Omental fat pad (tissue), 4 donors: ENCODE data around the gene SHC3. TPM values are rescaled to one million over a fixed set of nuclear protein-coding genes. Genes with fewer than 3 reads are reported as not detected.

ENCODE experiments used
- ATAC-seq: fragments of 150-250 bp; one replicate; pipeline ENCODE4 v1.9.1; 2016; ENCODE audit warnings: mild to moderate bottlenecking, moderate library complexity; ENCODE audit not compliant: low FRiP score
- DNase-seq: peaks from one replicate; pipeline ENCODE4 v3.0.0-alpha.2; 2019; ENCODE audit warnings: low spot score
- CTCF ChIP-seq, 3 donors: fragments of 450-650 bp; IDR thresholded peaks; one replicate each; pipeline ENCODE4 v1.5.1; 2016 to 2017; ENCODE audit warnings: antibody characterized with exemption in 3 of 3, mild to moderate bottlenecking in 3 of 3, moderate library complexity in 2 of 3
- total RNA-seq, 4 donors: library from RNA; depleted of rRNA; stranded (reverse); fragments of >200 nt; gene quantifications; one replicate each; pipeline ENCODE4 v1.1.0, GENCODE V29; 2016

Gene SHC3
- total RNA-seq, 4 donors from 2014 or later = 1.1 to 7.4 (median 3.1) TPM

DNA sequence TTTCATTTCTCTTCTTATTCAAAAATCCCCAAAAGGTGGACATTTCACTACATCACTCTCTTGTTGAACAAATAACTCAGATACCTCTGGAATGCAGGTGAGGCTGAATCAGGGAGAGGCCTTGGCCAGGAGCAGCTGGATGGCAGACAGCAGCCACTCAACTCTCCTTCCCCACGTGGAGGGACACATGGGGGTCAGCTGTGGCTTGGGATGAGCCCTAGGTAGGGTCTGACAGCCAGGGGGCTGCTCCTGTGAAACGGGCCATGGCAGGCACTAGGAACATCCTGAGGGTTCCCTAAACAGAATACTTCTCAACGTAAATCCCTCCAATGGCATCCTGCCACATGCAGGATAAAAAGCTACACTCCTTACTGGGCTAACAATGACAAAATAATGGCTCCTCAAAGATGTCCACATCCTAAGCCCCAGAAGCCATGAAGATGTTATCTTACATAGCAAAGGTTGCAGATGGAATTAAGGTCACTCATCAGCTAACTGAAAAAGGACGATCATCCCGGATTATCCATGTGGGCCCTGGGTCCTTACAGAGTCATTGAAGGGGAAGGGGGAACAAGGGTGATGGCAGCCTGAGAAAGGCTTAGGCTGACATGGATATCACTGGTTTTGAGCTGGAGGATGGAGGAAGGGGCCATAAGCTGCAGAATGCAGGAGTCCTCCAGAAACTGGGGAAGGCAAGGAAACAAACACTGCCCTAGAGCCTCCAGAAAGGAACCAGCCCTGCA lies 218.7 kb downstream of the SHC3 start:
- TF ChIP-seq CTCF (IDR thresholded peaks at IDR 0.05) = no peak
- ATAC-seq (no peak), DNase-seq (no peak)

- no peak for TF ChIP-seq CTCF (IDR thresholded peaks at IDR 0.05)
- ATAC-seq = no peak
- no peak for DNase-seq
Measured at GRCh38 chr9:88957526-88957925, 221.1 kb downstream of the SHC3 start.

Other genes with a start within 250 kb of the SHC3 start
- 10 to 100 TPM; 19.0 to 61.7 (median 30.1) TPM for gene S1PR3, start 187.3 kb downstream of the SHC3 start, total RNA-seq
- 10 to 100 TPM in 3 of 4 donors, 1 to 10 TPM in 1; 9.8 to 34.1 (median 20.3) TPM for gene CKS2, start 132.4 kb upstream of the SHC3 start, total RNA-seq
- gene SECISBP2, start 139.7 kb upstream of the SHC3 start, total RNA-seq = 10 to 100 TPM; 45.8 to 68.4 (median 54.2) TPM